ENCODE measurements around the gene CABYR. TPM values are rescaled to one million over a fixed set of nuclear protein-coding genes. Genes with fewer than 3 reads are reported as not detected.

Gene CABYR, protein sequence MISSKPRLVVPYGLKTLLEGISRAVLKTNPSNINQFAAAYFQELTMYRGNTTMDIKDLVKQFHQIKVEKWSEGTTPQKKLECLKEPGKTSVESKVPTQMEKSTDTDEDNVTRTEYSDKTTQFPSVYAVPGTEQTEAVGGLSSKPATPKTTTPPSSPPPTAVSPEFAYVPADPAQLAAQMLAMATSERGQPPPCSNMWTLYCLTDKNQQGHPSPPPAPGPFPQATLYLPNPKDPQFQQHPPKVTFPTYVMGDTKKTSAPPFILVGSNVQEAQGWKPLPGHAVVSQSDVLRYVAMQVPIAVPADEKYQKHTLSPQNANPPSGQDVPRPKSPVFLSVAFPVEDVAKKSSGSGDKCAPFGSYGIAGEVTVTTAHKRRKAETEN
- total RNA-seq (1 to 10 TPM in 2 of 5 donors, under 1 TPM in 1, not detected in 2; 0.73 to 9.4 (median 4.7) TPM), polyA plus RNA-seq (1 to 10 TPM in 2 of 3 donors, not detected in 1; 1.1 to 2.6 TPM)
- long read RNA-seq, donor 1, partial matches to known transcripts, result 0 of 1 reads
- long read RNA-seq, donor 1, other reads (novel, unspliced or antisense), result 0 of 1 reads
- long read RNA-seq, donor 2, partial matches to known transcripts, result 0 of 1 reads
- long read RNA-seq, donor 2, other reads (novel, unspliced or antisense), result 0 of 1 reads
- long read RNA-seq, donor 3, result 0 reads
- long read RNA-seq, donor 4, result 0 reads
- long read RNA-seq, donor 5, partial matches to known transcripts, result 7 of 12 reads
- long read RNA-seq, donor 5, other reads (novel, unspliced or antisense), result 5 of 12 reads
- long read RNA-seq, donor 6, partial matches to known transcripts, result 59 of 80 reads
- long read RNA-seq, donor 6, other reads (novel, unspliced or antisense), result 18 of 80 reads
- long read RNA-seq, donor 7, partial matches to known transcripts, result 0 of 2 reads
- long read RNA-seq, donor 7, other reads (novel, unspliced or antisense), result 0 of 2 reads
- long read RNA-seq, donor 8, result 0 reads
- long read RNA-seq, donor 9, partial matches to known transcripts, result 0 of 1 reads
- long read RNA-seq, donor 9, other reads (novel, unspliced or antisense), result 0 of 1 reads
- long read RNA-seq, donor 10, result 0 reads

DNA sequence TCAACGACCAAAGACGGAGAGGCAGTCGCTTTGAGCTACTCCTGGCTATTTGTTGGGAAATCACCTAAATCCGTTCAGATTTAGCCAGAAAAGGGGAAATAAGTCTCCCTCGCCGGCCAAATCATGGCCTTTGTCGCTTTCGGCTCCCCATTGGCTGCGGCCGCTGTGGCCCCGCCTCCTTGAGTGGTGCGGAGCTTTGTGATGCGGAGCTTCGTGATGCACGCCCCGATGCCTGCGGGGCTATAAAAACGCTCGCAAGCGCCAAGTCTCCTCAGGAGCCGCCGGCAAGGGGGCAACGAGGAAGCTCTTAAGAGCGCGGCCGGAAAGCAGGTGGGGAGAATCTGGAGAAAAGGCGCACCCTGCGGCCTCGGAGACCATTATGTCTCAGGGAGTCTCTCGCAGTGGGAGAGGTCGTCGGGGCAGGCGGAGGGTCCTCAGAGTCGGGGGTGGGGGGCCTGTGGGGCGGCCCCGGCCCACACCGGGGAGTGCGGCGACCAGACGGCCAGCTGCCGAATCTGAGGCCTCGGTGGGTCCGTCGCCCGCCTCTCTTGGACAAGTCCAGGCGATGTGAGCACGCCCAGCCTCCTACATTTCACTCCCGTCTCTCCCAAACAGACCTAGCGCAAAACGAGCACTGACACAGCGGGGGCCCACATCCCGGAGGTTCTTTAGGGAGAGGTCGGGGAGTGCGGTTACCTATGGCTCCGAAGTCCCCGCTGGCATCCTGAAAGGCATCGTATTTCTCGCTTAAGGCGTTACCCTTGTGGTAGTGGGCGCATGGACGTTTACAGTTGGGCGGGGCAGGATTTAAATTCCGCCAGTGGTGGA lies at the start of gene CABYR:
Gene CABYR, plus strand, starts transcription at position 274 of the 828 bp plus-strand sequence. CDS start 4,053 bp downstream, outside the sequence.
- Histone ChIP-seq H3K4me1 (peaks cover 0 to 19% (median 15%) of the 10 kb centered on the region in 4 donors), H3K27ac (peak within 1 kb of the TSS in 3 of 5 donors; percentile 63 to 74 (median 65)), H3K27me3 (peaks cover 0 to 9% (median 0%) of the 10 kb centered on the region in 3 donors), H3K4me3 (peak within 1 kb of the TSS; percentile 56 to 62 (median 60)), H3K36me3 (no peaks in the 10 kb centered on the region), H3K9me3 (no peaks in the 10 kb centered on the region)
- peak; percentile 65 to 93 for DNase-seq
- 1 to 4% (median 4%) methylated on average over 45 to 63 of the region's 63 CpGs for WGBS, 5 donors
- TF ChIP-seq, protein P1, sequence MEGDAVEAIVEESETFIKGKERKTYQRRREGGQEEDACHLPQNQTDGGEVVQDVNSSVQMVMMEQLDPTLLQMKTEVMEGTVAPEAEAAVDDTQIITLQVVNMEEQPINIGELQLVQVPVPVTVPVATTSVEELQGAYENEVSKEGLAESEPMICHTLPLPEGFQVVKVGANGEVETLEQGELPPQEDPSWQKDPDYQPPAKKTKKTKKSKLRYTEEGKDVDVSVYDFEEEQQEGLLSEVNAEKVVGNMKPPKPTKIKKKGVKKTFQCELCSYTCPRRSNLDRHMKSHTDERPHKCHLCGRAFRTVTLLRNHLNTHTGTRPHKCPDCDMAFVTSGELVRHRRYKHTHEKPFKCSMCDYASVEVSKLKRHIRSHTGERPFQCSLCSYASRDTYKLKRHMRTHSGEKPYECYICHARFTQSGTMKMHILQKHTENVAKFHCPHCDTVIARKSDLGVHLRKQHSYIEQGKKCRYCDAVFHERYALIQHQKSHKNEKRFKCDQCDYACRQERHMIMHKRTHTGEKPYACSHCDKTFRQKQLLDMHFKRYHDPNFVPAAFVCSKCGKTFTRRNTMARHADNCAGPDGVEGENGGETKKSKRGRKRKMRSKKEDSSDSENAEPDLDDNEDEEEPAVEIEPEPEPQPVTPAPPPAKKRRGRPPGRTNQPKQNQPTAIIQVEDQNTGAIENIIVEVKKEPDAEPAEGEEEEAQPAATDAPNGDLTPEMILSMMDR (IDR thresholded peaks at IDR 0.05), result no peak
- TF ChIP-seq POLR2A (IDR thresholded peaks at IDR 0.05) (peak in 1 of 4 donors; percentile 18), POLR2AphosphoS5 (IDR thresholded peaks at IDR 0.05) (peak in 2 of 3 donors; percentile 56 to 72), EP300 (IDR thresholded peaks at IDR 0.05) (no peak)
- intact Hi-C loops (cut with DNase I; ENCODE audit: low total_unique reads), result no loop called here

DNA sequence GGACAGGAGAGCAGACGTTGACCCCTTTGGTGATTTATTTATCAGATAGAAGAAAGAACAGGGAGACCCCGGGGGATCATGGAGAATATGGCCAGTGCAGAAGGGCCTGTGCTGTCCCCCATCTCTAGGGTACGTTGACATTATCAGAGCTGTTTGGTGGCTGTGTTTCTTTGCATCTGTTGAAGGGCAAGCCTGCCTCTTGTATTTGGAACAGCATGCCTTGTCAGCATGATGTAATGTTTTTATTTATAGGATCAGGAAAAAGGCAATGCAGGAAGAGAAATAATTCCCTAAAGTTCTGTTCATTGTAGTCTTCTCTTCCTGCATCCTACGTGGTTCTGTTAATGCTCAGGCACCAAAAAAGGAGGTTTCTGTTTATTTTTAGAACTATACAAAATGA lies 49.8 kb upstream of the CABYR start:
- Histone ChIP-seq H3K27ac (no peak overlapping the region), H3K27me3 (no peaks in the 10 kb centered on the region), H3K4me1 (no peaks in the 10 kb centered on the region), H3K36me3 (peaks cover 0 to 18% (median 13%) of the 10 kb centered on the region in 4 donors), H3K9me3 (no peaks in the 10 kb centered on the region), H3K4me3 (no peak overlapping the region)
- TF ChIP-seq POLR2AphosphoS5 (IDR thresholded peaks at IDR 0.05) (no peak), EP300 (IDR thresholded peaks at IDR 0.05) (no peak), POLR2A (IDR thresholded peaks at IDR 0.05) (no peak)
- TF ChIP-seq, protein P1 (IDR thresholded peaks at IDR 0.05), result no peak
- intact Hi-C loops (cut with DNase I; ENCODE audit: low total_unique reads), result no loop called here
- DNase-seq, result peak in 1 of 2 donors; percentile 35
- 59 to 72% (median 70%) methylated on average over 4 of the region's 4 CpGs for WGBS, 5 donors

- no peaks in the 10 kb centered on the region for H3K9me3 ChIP-seq
- no peaks in the 10 kb centered on the region for H3K4me1 ChIP-seq
- DNase-seq, result no peak
- H3K36me3 ChIP-seq, result peaks cover 0 to 15% (median 11%) of the 10 kb centered on the region in 4 donors
- H3K27me3 ChIP-seq, result no peaks in the 10 kb centered on the region
- 65 to 80% (median 77%) methylated on average over 4 of the region's 4 CpGs for WGBS, 5 donors
- H3K4me3 ChIP-seq, result no peak overlapping the region
- H3K27ac ChIP-seq, result no peak overlapping the region
- intact Hi-C loops (cut with DNase I; ENCODE audit: low total_unique reads), result no loop called here
- TF ChIP-seq, protein P1 (IDR thresholded peaks at IDR 0.05), result no peak
- no peak for TF ChIP-seq EP300 (IDR thresholded peaks at IDR 0.05)
- no peak for TF ChIP-seq POLR2AphosphoS5 (IDR thresholded peaks at IDR 0.05)
- no peak for TF ChIP-seq POLR2A (IDR thresholded peaks at IDR 0.05)
These were observed 49.1 kb upstream of the CABYR start for GRCh38 chr18:24089515-24090337.

Measured in stomach (tissue), 19 donors.